GM21529 (cell line): ENCODE results near the gene LTBP1.
A peak's percentile ranks its signal among the peaks of the same experiment; 100 is the strongest.

Experiments used
- ATAC-seq: cut with Tn5 transposase; IDR thresholded peaks from one replicate; pipeline ENCODE4 v1.9.1; 2021; ENCODE audit not compliant: unreplicated experiment

LTBP1 gene

GRCh38 chr2:33180915-33181314, 234.2 kb downstream of the LTBP1 start:
- ATAC-seq: no peak

GRCh38 chr2:33181466-33181865, 234.7 kb downstream of the LTBP1 start:
- ATAC-seq: no peak

- no peak for ATAC-seq
Measured at GRCh38 chr2:33184041-33184440, 237.3 kb downstream of the LTBP1 start.

GRCh38 chr2:33186937-33187336, 240.2 kb downstream of the LTBP1 start:
- no peak for ATAC-seq

- ATAC-seq: no peak
Measured at GRCh38 chr2:33188799-33189198, 242.0 kb downstream of the LTBP1 start.

GRCh38 chr2:33190393-33190937, 243.7 kb downstream of the LTBP1 start:
- no peak for ATAC-seq

GRCh38 chr2:33195891-33196290, 249.1 kb downstream of the LTBP1 start:
- ATAC-seq: no peak

- no peak for ATAC-seq
Measured at GRCh38 chr2:33196700-33197099, 249.9 kb downstream of the LTBP1 start.

GRCh38 chr2:33197198-33197938, 250.6 kb downstream of the LTBP1 start:
- ATAC-seq: no peak

- no peak for ATAC-seq
Measured at GRCh38 chr2:33202641-33203522, 256.1 kb downstream of the LTBP1 start.

GRCh38 chr2:33204945-33205344, 258.2 kb downstream of the LTBP1 start:
- ATAC-seq: peak; percentile 54

GRCh38 chr2:33205693-33206434, 259.1 kb downstream of the LTBP1 start:
- peak; percentile 93 for ATAC-seq

- ATAC-seq: no peak
Measured at GRCh38 chr2:33207151-33207740, 260.5 kb downstream of the LTBP1 start.

- ATAC-seq: no peak
Measured at GRCh38 chr2:33208400-33208799, 261.6 kb downstream of the LTBP1 start.

GRCh38 chr2:33209976-33210375, 263.2 kb downstream of the LTBP1 start:
- no peak for ATAC-seq

- ATAC-seq: no peak
Measured at GRCh38 chr2:33210626-33211025, 263.9 kb downstream of the LTBP1 start.

- no peak for ATAC-seq
Measured at GRCh38 chr2:33212151-33212550, 265.4 kb downstream of the LTBP1 start.

- no peak for ATAC-seq
Measured at GRCh38 chr2:33213244-33213643, 266.5 kb downstream of the LTBP1 start.

GRCh38 chr2:33213648-33214047, 266.9 kb downstream of the LTBP1 start:
- no peak for ATAC-seq

- ATAC-seq: peak; percentile 77
Measured at GRCh38 chr2:33214436-33214835, 267.7 kb downstream of the LTBP1 start.

GRCh38 chr2:33214857-33215256, 268.1 kb downstream of the LTBP1 start:
- peak; percentile 8 for ATAC-seq
